HG03175 (cell line): ENCODE data around the gene GCDH.
"Not testable (repeated sequence)": the region's sequence is repeated elsewhere in the genome, so short reads cannot be mapped to it uniquely, and the experiment has no call there.

Source experiments
- ATAC-seq: cut with Tn5 transposase; IDR thresholded peaks from one replicate; pipeline ENCODE4 v1.9.1; 2021; ENCODE audit warnings: mild to moderate bottlenecking, moderate library complexity; ENCODE audit not compliant: unreplicated experiment

The GCDH gene

GRCh38 chr19:12899891-12900518 lies 9.0 kb downstream of the GCDH start:
- ATAC-seq: peak; percentile 77

GRCh38 chr19:12907166-12907565 lies 16.2 kb downstream of the GCDH start:
- ATAC-seq: no peak

GRCh38 chr19:12912571-12912970 lies 21.6 kb downstream of the GCDH start:
- no peak for ATAC-seq

- no peak for ATAC-seq
Observed at GRCh38 chr19:12913011-12913561, 22.1 kb downstream of the GCDH start.

GRCh38 chr19:12913851-12914690 lies 23.1 kb downstream of the GCDH start:
- ATAC-seq: no peak

- ATAC-seq: not testable (repeated sequence)
Observed at GRCh38 chr19:12915860-12916259, 24.9 kb downstream of the GCDH start.

- ATAC-seq: no peak
Observed at GRCh38 chr19:12918253-12918652, 27.3 kb downstream of the GCDH start.

- ATAC-seq: no peak
Observed at GRCh38 chr19:12921047-12921446, 30.1 kb downstream of the GCDH start.

GRCh38 chr19:12922959-12923358 lies 32.0 kb downstream of the GCDH start:
- ATAC-seq: no peak

- ATAC-seq: no peak
Observed at GRCh38 chr19:12924621-12925310, 33.8 kb downstream of the GCDH start.

- no peak for ATAC-seq
Observed at GRCh38 chr19:12930002-12930645, 39.2 kb downstream of the GCDH start.

- no peak for ATAC-seq
Observed at GRCh38 chr19:12932392-12933286, 41.7 kb downstream of the GCDH start.

GRCh38 chr19:12933287-12934072 lies 42.5 kb downstream of the GCDH start, which contains the start of gene FARSA:
TSS of gene FARSA (minus strand) at chr19:12933711. CDS start at chr19:12933696, 15 bp downstream.
- peak; percentile 40 for ATAC-seq

- no peak for ATAC-seq
Observed at GRCh38 chr19:12935071-12935470, 44.1 kb downstream of the GCDH start.

- no peak for ATAC-seq
Observed at GRCh38 chr19:12936582-12936981, 45.6 kb downstream of the GCDH start.

GRCh38 chr19:12937093-12937926 lies 46.4 kb downstream of the GCDH start:
- ATAC-seq: no peak

- ATAC-seq: peak; percentile 88
Observed at GRCh38 chr19:12937927-12938778, 47.2 kb downstream of the GCDH start, which contains the start of gene CALR. TSS of gene CALR (plus strand) at chr19:12938609. CDS start at chr19:12938680, 71 bp downstream.
